Measurements from ENCODE around the gene NRM.
A peak's percentile ranks its signal among the peaks of the same experiment; 100 is the strongest.
"Not testable (repeated sequence)": the region's sequence is repeated elsewhere in the genome, so short reads cannot be mapped to it uniquely, and the experiment has no call there.

The NRM gene

DNA sequence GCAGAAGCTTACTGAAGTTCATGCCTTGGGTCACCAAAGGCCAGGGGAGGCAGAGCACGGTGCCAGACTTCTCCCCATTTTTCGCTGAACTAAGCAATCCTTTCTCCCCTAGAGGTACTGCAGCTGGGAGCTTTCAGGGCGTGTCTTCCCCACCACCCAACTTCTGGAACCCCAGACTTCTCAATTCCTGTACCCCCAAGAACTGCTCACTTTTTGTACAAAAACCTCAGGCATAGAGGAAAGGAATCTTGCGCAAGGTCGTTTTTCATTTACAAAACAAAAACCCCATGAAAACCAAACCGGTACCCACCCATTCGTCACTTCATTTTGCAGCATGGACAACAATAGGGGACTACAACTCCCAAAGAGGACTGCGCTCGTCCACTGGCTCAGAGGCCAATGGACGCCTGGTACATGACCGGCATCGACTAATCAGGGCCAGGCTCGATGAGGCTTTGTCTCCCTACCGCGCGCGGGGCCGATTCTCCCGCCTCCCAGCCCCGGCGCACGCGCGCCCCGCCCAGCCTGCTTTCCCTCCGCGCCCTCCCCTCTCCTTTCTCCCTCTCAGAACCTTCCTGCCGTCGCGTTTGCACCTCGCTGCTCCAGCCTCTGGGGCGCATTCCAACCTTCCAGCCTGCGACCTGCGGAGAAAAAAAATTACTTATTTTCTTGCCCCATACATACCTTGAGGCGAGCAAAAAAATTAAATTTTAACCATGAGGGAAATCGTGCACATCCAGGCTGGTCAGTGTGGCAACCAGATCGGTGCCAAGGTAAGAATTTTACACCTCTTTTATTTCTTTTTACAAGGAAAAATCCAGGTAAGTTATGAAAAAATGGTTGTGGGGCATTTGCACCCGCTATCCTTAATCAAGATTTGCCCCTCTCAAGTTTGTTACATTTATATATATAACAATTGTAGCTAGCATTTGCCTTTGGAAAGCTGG lies 29.3 kb upstream of the NRM start, which contains the start of gene TUBB:
Gene TUBB (plus strand): TSS at position 562 of the 947 bp plus-strand sequence. CDS start 155 bp downstream, at position 717.
- DNase-seq: peak; percentile 96

DNA sequence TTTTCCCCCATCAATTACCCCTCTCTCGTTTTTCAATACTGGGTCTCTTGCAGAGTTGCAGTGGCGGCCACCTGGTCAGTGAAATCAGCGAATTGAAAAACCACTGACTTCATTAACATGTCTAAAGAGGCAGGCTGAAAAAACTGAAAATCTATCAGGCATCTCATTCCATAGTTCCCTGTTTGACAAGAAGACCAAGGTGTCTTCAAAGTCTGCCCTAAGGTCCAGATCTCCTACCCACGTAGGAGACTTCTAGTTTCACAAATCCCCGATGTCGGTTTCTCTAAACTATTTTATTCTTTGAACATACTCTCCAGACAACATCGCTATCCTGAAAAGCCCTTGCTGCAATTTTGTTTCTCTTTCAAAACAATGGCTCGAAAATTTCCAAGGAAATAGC lies 28.6 kb upstream of the NRM start:
- peak; percentile 37 for DNase-seq

DNA sequence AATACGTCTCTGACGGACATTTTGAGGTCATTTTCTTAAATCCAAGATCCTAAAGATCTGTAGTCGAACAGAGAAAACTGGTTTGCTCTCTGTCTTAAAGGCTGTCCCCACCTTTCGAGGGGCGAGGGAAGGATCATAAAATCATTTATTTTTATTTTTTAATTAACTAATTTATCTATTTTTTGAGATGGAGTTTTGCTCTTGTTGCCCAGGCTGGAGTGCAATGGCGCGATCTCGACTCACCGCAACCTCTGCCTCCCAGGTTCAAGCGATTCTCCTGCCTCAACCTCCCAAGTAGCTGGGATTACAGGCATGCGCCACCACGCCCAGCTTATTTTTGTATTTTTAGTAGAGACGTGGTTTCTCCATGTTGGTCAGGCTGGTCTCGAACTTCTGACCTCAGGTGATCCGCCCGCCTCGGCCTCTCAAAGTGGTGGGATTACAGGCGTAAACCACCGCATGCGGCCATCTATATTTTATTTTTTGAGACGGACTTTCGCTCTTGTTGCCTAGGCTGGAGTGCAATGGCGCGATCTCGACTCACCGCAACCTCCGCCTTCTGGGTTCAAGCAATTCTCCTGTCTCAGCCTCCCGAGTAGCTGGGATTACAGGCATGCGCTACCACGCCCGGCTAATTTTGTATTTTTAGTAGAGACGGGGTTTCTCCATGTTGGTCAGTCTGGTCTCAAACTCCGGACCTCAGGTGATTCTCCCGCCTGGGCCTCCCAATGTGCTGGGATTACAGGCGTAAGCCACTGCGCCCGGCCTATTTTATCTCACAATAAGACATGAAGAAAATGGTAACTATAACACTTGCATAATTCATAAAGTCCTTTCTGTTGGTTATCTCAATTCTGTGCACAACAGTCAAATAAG lies 27.3 kb upstream of the NRM start:
- DNase-seq: not testable (repeated sequence)

DNA sequence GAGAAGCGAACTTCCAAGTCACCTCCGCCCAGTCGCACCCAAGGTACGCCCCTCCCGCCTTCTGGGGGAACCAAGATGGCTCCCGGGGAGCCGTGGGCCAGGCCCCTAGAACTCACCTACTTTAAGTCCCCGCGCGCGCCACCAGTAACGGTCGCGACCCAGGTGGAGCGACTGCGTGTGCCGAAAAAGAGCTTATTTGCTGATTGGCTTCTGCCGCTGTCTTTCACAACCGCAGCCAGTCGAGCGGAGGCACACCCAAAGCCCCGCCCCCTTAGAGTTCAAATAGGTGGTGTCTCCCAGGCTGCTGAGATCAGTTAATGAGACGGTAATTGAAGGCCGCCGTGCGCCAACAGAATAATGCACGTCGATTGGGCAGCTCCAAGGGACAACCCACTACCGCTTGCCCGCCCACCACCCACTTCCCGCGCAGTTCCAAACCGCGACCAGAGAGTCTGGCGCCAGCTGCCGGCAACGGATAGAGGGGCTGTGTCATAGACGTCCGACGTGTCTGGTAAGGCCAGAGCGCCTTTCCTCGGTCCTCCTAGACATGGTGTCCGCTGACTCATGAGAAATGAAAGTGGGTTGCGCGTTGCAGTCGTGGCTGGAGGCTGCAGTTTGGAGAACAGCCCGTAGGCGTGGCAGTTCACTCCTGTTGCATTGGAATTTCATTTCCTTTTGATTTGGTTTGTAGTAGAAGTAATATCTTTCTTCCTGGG lies 26.5 kb upstream of the NRM start, which contains the start of gene MDC1:
Gene MDC1 (minus strand): TSS at position 153 of the 716 bp plus-strand sequence. CDS start 2,106 bp downstream, outside the sequence.
- DNase-seq: peak; percentile 100

DNA sequence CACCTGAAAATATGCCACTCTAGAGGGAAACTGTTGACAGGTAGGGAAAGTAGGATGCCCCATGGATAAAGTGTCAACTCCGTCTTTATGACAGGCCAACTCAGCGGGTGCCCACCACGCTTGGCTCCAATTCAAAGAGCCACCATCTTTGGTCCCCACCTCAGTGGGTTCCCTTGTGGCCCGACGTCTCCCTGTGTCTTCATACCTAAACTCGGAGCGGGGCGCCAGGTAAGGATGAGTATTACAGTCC lies 26.0 kb upstream of the NRM start:
- no peak for DNase-seq

DNA sequence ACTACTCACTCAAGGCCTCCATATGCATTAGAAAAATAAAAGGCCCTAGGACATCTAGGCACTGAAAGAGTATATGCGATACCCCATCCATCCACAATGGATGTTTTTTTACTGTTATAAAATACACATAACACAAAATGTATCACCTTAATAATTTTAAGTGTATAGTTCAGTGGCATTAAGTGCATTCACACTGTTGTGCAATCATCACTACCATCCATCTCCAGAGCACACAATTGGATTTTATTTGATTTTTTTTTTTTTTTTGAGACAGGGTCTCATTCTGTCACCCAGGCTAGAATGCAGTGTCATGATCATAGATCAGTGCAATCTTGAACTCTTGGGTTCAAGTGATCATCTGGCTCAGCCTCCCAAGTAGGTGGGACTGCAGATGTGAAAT lies 23.5 kb upstream of the NRM start:
- no peak for DNase-seq

DNA sequence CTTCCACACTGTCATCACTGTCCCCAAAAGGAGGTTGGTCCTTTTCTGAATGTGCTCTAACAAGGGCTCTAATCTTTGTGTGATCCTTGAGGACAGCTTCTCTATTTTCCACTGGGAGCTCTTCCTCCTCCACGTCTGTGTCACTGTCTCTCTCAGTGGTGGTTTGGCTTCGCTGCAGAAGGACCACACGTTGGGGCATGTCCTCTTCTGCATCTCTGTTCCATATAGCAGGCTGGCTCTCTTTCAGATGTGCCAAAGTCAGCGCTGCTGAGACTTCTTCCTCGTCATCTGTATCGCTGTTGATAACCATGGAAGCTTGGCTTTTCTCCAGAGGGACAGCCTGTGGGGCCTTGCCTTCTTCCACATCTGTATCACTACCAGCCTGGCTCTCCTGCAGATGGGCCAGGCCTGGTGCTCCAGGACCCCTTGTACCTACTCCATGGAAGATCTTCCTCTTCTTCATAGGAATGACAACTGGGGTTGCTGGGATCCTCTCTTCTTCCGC lies 21.7 kb upstream of the NRM start:
- DNase-seq: no peak

DNA sequence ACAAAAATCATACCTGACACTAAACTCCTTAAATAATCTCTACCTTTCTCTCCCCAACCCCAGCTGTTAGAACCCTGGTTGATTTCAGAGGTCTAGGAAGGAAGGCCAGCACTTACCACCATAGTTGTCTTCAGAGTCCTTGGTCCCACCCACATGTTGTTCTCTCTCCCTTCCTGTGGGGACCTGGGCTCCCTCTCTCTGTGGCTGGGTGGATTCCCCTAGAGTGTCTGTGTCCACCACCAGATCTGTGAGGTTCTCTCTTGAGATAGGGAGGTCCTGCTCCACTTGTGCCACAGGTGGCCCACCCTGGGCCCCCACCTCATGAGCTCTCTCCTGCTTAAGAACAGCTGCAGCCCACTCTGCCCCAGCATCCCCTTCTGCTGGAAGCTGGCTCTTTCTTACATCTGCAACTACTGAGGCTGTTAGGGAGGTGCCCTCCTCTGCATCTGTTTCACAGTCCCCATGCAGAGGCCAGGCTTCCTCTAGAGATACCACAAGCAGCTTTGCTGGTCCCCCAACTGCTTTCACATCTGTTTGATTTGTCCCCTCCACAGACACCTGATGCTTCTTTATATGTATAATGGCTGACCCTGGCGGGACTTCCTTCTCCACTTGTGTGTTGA lies 21.1 kb upstream of the NRM start:
- DNase-seq: no peak

DNA sequence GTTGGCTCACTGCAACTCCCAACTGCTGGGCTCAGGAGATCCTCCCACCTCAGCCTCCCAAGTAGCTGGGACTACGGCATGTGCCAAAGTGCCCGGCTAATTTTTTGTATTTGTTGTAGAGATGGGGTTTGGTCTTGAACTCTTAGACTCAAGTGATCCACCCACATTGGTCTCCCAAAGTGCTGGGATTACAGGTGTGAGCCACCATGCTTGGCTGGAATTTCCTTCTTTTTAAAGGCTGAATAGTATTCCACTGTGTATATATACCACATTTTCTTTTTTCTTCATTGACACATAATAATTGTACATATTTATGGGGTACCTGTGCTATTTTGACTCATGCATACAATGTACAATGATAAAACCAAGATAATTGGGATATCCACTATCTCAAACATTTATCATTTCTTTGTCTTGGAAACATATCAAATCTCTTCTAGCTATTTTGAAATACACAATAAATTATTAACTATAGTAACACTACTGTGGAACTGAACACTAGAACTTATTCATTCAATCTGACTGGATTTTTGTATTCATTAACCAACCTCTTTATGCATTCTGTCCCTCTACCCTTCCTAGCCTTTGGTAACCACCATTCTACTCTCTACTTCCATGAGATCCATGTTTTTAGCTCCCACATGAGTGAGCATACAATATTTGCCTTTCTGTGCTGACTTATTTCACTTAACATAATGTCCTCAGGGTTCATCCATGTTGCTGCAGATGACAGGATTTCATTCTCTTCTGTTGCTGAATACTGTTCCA lies 18.5 kb upstream of the NRM start:
- DNase-seq: peak; percentile 62

DNA sequence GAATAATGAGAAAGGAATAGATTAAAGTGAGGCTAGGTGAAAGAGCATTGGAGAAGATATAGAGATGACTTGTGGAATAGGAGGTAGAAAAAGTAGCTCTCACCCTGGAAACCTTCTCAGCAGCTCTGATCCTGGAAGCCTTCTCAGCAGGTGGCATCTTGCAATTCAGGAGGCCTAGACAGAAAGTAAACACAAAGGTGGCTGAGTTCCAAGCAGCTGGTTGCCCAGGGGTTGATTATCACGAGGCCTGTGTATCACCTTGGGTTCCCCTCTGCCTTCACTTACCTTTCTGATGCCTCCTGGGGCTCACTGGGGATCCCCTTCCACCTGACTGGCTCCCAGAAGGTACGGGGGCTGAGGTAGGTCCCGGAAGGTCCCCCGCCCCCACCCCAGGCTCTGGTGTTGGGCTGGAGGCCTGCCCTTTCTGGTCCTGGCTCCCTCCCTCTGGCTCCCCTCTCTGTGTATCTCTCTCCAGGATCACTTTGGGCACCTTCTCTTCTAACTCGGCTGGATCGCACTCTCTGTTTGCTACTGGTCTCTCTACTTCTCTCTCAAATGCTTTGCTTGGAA lies 16.6 kb upstream of the NRM start:
- DNase-seq: no peak

DNA sequence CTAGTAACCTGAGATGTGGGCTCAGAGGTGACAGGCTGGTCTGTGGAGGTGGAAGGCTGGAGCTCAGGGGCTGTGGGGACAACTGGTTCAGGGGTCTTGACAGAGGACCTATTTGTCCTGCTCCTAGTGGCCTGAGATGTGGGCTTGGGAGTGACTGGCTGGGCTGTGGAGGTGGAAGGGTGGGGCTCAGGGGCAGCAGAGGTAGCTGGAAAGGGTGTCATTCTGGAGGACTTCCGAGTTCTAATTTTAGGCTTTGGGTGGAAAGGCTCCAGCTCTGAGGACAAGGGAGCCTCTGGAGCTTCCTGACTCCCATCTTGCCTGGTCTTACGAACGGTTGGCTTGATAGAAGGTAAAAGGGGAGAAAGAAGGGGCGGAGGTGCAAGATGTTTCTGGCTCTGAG lies 14.8 kb upstream of the NRM start:
- DNase-seq: no peak

DNA sequence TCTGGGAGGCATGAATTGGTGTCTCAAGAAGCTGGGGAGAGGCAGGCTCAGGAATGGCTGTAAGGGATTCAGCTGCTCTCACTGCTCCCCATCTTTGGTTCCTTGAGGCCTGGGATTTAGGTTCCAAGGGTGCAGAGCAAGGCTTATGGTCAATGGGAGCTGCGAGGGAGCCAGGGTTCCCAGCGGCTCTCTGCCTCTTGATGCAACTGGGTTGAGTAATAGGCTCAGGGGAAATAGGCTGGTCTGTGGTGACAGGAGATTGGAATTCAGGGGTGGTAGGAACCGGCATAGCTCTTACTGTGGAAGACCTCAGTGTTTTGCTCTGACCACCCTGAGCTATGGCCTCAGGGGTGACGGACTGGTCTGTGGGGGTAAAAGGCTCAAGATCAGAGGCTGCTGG lies 13.0 kb upstream of the NRM start:
- DNase-seq: no peak

DNA sequence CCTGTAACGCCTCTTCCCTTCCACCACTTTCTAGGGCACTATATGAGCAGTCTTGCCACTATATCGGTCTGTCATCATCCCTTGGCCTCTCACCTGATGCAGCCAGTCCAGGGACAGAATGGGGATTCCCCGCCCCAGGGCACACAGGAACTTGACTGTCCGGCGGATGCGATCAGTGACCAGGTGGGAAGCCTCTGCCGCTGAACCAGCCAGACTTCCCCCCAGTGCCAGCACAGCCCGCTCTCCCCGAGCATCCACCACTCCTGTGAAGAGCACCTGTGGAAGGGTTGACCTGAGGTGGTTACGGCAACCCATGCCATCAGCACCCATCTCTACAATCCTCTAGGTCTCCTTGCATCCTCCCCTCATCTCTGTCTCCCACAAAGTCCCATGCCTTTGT lies 12.2 kb upstream of the NRM start:
- DNase-seq: no peak

DNA sequence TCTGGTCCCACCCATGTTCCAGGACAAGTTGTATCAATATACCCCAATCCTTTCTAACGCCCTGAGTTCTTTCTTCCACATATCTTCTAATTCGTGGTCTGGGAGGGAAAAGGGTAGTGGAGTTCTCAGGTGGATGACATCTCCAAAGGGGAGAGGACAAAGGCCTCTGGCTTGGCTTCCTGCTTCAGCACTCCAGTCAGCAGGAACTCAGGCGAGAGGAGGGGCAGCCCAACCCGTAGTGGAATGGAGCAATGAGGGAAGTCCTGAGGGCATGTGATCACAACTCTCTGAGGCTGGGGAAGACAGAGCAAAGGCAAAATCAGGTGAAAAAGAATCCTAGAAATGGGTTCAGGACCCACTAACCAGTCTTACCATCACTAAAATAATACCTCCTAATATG lies 9.6 kb upstream of the NRM start:
- no peak for DNase-seq

DNA sequence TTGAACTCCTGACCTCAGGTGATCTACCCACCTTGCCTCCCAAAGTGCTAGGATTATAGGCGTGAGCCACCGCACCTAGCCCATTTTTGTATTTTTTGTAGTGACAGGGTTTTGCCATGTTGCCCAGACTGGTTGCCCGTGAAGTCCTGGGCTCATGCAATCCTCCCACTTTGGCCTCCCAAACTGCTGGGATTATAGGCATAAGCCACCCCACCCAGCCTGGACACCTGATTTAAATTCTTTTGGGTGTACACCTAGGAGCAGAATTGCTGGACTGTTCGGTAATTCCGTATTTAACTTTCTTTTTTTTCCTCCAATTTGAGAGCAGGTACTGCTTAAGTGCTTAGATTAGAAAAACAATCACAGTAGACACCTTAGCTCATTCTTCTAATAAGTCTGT lies 5.6 kb upstream of the NRM start:
- DNase-seq: no peak

DNA sequence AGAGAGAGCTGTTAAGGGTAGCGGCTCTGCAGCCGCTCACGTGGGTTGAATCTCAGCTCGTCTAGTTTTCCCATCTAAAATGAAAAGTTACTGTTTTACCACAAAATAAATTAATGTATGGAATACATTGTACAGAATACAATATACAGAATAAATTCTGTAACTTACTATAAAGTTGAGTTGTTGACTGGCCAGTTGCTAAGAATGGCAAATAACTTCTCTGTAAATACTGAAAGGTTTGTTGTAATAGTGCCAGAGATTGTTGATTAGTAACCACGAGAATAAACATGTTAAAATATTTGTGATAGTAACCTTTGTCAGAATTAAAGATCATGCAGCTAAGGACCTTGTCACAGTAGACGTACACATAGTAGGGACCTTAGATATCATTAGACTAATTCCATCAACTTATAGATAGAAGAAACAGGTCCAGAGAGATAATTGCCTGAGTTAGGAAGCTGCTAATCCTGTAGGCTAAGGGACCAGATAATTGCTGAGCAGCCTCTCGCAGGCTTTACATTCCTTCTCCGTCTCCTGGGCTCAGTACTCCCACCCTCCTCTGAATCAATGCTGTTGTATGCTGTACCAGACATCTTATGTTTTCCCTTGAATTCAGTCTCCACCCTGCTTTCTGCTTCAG lies 544 bp upstream of the NRM start:
- DNase-seq: no peak

DNA sequence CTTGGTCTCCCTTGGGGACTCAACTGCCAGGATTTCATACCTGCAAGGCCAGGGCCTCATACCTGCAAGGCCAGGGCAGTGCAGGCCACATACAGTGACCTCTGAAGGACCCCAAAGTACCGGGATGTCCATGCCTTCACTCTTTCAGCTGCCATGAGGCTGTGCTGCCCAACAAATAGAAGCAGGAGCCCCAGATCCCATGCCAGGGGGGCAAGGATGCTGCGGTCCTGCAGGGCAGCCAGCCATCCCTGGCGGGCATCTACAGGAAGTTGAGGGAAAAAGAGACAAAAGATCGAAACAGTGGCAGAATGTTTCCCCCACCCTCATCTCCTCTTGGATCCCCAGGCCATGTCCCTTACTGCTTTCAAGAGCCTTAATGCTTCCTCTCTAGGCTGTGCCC lies 799 bp downstream of the NRM start:
- no peak for DNase-seq

DNA sequence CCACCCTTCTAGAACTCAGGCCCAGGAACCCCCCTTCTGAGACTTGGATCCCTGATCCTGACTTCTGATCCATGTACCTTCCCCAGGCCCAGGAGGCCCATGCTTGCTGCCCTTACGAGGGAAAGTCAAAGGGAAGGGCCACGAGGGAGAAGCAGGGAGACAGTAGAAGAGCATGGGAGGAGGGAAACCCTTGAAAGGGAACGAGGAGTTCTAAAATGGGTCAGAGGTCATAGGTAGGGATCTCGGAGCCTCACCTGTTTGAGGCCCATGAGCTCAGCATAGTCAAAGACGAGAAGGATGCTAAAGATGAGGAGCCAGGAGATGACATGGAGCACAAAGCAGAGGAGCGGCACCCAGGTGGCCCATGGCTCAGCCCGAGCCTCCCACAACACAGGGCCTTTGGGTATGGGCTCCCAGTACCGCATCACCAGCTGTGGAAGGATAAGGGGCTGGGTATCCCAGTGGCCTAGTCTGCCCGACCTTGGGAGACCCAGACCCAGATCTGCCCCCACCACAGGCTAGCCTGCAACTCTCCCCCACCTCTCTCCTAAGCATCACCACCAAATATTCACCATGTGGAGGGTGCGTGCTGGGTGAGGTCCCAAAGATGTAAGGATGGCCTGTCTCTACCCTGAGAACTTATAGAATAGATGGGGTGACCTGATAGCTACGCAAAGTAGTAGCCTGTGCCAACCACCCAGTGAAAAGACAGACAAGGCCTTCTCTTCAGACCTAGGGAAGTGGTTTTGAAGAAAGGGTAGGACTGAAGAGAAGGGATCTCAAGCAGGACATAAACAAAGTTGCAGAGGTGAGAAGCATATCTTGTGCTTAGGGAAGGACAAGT lies 1.5 kb downstream of the NRM start:
- no peak for DNase-seq

DNA sequence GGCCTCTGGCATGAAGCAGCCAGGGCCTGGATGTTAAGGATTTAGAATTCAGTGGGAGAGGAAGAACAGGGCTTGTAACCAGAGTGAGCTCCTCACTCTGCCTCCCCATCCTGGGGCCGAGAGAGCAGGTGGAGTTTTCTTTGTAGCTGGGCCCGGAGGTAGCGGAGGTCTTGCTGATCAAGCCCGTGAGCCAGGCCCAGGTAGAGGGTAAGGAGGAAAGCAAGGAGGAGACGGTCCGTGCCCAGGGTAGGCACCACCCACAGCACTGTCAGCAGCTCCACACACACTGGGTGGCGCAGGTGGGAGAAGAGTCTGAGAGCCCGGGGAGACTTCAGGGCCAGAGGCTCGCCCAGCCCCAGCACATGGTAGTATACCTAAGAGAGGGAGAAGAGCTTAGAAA lies 2.2 kb downstream of the NRM start:
- no peak for DNase-seq
